Midbrain (tissue), 1 donor: ENCODE data around the gene GLTP.

Experiments
- DNase-seq: peaks from one replicate; lab custom pipeline; 2025; lab: John Stamatoyannopoulos, UW

Gene GLTP

GRCh38 chr12:109842021-109842420 lies 38.3 kb downstream of the GLTP start:
- no peak for DNase-seq

- no peak for DNase-seq
Measured at GRCh38 chr12:109841356-109841755, 39.0 kb downstream of the GLTP start.

GRCh38 chr12:109840305-109841074 lies 39.9 kb downstream of the GLTP start:
- DNase-seq = no peak

GRCh38 chr12:109839444-109839843 lies 40.9 kb downstream of the GLTP start:
- DNase-seq = no peak

- no peak for DNase-seq
Measured at GRCh38 chr12:109836916-109837315, 43.4 kb downstream of the GLTP start.

GRCh38 chr12:109835827-109836226 lies 44.5 kb downstream of the GLTP start:
- DNase-seq = no peak

- DNase-seq = no peak
Measured at GRCh38 chr12:109833307-109834189, 46.8 kb downstream of the GLTP start, which contains the start of gene TRPV4. TSS of gene TRPV4 (minus strand) at chr12:109833398. CDS start at chr12:109814796, 18,602 bp downstream.

GRCh38 chr12:109832541-109833306 lies 47.6 kb downstream of the GLTP start:
- DNase-seq = no peak

GRCh38 chr12:109831929-109832328 lies 48.4 kb downstream of the GLTP start:
- no peak for DNase-seq

- DNase-seq = no peak
Measured at GRCh38 chr12:109831365-109831764, 49.0 kb downstream of the GLTP start.

GRCh38 chr12:109830718-109831117 lies 49.6 kb downstream of the GLTP start:
- no peak for DNase-seq

GRCh38 chr12:109830267-109830666 lies 50.1 kb downstream of the GLTP start:
- DNase-seq = no peak

- DNase-seq = no peak
Measured at GRCh38 chr12:109829667-109830066, 50.7 kb downstream of the GLTP start.

- DNase-seq = no peak
Measured at GRCh38 chr12:109828754-109829511, 51.4 kb downstream of the GLTP start.

- no peak for DNase-seq
Measured at GRCh38 chr12:109827566-109828550, 52.5 kb downstream of the GLTP start.

- DNase-seq = no peak
Measured at GRCh38 chr12:109827080-109827479, 53.3 kb downstream of the GLTP start.

- DNase-seq = no peak
Measured at GRCh38 chr12:109824731-109825130, 55.6 kb downstream of the GLTP start.

- no peak for DNase-seq
Measured at GRCh38 chr12:109822951-109823411, 57.4 kb downstream of the GLTP start.

- DNase-seq = no peak
Measured at GRCh38 chr12:109822416-109822815, 57.9 kb downstream of the GLTP start.

- no peak for DNase-seq
Measured at GRCh38 chr12:109821968-109822367, 58.4 kb downstream of the GLTP start.
